ENCODE data around the gene TSPAN4.

The TSPAN4 gene

DNA sequence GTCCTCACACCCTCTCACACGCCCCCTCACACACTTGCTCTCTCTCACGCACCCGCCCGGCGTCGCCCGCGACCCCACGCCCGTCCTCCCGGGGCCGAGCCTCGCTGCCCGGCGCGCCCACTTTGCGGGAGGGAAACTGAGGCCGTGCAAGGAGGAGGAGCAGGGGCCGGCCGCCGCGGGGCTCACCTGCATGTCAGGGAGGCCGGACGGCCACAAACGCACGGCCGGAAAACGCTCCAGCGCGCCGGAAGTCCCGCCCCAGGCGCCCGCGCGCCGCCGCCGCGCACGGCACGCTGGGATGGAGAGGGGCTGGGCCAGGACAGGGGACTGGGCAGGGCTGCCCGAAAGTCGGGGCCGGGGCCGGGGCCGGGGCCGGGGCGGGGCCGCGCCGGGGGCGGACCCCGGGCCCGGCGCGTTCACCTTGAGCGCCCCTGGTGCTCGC lies 68.0 kb downstream of the TSPAN4 start, which contains the start of gene CHID1:
Gene CHID1, minus strand, starts transcription at position 222 of the 442 bp plus-strand sequence. CDS start 5,994 bp downstream, outside the sequence.
- peak; percentile 49 to 94 (median 86) for DNase-seq
- intact Hi-C loops (cut with DNase I), result no loop called here

DNA sequence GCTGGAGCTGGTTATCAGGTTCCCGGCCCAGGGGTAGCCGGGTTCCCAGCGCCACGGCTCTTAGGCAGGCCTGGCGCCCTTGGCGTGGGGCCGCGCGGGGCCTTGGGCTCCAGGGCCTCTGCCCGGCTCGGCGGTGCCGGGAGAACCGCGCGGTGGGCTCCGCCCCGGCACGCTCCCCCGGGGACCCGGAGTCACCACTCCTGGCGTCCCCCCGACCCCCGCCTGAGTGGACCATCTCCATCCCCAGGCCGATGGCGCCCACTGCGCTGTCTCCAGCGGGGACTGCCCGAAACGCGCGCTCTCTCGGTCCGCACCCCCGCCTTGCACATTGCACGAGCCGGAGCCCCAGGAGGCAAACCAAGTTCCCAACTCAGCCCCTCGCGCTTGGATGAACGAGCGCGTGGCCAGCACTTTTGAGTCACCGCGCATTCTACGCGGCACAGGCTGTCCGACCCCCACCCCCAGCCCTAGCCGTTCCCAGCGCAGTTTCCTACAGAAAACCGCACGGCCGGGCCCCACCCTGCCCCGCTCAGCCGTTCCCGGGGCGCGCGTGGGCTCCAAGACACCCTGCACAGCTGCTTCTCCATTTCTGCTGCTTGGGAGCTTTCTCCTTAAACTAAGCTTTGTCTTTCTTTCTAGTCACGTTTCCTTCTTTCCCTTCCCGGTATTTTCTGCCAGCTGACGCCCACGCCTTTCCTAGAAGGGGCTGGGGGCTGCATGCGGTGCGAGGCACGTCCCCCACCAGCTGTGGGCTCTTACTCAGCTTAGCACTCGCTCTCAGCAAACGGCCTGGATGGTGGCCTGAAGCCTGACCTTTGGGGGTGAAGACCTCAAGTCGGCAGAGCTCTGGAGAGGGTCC lies 68.6 kb downstream of the TSPAN4 start:
- DNase-seq, result peak in 24 of 42 donors; percentile 21 to 65 (median 45)
- intact Hi-C loops (cut with DNase I), result no loop called here

DNA sequence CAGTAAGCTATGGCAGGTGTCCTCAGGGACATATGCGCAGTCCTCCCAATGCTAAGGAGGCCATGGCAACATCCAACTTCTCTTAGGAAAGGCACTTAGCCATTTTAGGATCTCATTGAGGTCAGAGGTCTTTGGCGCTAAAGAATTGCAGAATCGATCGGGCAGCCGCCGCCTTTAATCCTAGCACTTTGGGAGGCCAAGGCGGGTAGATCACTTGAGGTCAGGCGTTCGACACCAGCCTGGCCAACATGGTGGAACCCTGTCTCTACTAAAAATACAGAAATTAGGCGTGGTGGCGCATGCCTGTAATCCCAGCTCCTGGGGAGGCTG lies 69.2 kb downstream of the TSPAN4 start:
- intact Hi-C loops (cut with DNase I), result no loop called here

DNA sequence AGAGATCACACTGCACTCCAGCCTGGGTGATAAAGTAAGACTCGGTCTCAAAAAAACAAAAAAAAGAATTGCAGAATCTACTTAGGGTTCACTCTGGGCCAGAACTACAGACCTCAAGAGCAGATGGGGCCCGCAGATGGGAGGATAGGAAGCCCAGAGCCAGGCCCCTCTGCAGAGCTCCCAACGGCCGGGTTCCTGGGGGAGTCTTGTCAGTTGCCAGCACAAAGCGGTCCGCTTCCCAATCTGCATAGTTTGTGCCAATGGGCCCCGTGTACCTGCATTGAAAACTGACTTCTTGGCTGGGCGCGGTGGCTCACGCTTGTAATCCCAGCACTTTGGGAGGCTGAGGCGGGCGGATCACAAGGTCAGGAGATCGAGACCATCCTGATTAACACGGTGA lies 69.6 kb downstream of the TSPAN4 start:
- intact Hi-C loops (cut with DNase I), result no loop called here
- DNase-seq, result no peak

More for the DNA sequence above, 69.2 kb downstream of the TSPAN4 start:
- DNase-seq, result no peak

DNA sequence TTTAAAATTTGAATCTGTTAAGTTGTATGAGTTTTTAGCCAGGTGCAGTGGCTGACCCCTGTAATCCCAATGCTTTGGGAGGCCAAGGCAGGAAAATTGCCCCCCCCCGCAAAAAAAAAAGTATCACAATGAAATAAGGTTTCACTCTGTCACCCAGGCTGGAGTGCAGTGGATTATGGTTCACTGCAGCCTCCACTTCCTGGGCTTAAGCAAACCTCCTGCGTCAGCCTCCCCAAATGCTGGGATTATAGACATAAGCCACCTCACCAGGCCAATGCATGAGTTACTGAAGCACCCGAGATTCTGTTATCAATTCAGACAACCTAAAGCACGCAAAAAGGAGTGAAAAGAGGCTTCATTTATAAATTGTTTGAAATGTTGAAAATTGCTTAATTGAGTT lies 70.4 kb downstream of the TSPAN4 start:
- DNase-seq, result no peak
- intact Hi-C loops (cut with DNase I), result no loop called here

DNA sequence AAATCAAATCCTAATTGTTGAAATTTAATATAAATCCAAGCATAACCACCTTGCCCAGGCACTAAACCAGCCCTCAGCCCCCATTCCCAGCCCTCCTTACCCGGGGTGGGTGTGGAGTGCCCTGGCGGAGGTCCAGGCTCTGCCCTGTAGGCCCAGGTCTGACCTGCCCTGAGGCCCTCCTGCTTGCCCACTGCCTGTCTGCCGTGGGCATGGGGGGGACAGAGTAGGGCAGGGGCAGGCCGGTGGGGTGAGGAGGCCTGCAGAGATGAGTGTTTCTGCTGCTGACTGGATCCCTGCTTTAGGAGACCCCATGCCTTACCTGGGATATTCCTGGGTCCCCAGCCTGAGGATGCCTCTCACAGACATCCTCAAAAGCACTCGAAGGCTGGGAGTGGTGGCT lies 71.6 kb downstream of the TSPAN4 start:
- intact Hi-C loops (cut with DNase I), result no loop called here
- no peak for DNase-seq

DNA sequence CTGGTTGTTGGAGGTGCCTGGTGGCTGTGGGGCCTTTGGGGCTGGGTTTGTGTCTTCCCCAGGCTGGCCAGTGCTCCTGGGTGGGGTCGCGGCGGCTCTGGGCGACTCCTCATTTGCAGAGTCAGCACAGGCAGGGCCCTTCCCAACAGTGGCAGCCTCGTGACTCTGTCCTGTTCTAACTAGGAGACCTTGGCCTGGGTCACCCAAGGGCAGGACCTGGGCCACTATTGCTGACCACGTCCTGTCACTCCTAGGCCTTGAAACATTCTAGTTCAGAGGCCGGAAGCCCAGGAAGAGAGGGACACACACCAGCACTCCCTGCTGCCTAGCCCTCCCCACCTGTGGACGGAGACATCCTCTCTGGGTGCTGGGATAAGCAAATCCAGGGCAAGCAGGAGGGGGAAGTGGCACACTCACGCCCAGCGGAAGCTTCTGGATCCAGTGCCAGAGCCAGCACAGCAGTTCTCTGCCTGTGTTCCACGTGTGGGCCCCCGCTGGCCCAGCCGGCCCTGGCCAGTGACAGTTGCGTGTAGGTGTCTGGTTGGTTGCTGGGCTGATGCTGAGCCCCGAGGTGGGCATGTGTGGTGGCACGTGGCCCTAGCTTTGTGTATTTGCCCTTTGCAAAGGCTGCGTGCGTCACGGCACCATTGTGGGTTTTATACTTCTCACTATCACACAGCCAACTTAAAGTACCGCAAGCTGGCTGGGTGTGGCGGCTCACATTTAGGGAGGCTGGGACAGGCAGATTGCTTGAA lies 72.3 kb downstream of the TSPAN4 start:
- DNase-seq, result peak in 21 of 42 donors; percentile 18 to 72 (median 44)
- intact Hi-C loops (cut with DNase I), result no loop called here
